ENCODE results near the gene SUPT4H1.
A peak's percentile ranks its signal among the peaks of the same experiment; 100 is the strongest.

SUPT4H1 gene

GRCh38 chr17:58329035-58329809, 22.8 kb downstream of the SUPT4H1 start:
- DNase-seq (ENCODE audit: low read depth, low spot score): no peak
- CTCF ChIA-PET: interaction anchor here (1.5 to 1.9 kb wide), 2 partner anchors 8 to 79 kb away, joined by 4 to 10 read pairs; no protein-coding TSS in a partner anchor
- POLR2A ChIA-PET: no interaction called here
- H3K4me3 ChIP-seq (ENCODE audit: low read depth, low read length): no peak overlapping the region
- TF ChIP-seq, protein P1, sequence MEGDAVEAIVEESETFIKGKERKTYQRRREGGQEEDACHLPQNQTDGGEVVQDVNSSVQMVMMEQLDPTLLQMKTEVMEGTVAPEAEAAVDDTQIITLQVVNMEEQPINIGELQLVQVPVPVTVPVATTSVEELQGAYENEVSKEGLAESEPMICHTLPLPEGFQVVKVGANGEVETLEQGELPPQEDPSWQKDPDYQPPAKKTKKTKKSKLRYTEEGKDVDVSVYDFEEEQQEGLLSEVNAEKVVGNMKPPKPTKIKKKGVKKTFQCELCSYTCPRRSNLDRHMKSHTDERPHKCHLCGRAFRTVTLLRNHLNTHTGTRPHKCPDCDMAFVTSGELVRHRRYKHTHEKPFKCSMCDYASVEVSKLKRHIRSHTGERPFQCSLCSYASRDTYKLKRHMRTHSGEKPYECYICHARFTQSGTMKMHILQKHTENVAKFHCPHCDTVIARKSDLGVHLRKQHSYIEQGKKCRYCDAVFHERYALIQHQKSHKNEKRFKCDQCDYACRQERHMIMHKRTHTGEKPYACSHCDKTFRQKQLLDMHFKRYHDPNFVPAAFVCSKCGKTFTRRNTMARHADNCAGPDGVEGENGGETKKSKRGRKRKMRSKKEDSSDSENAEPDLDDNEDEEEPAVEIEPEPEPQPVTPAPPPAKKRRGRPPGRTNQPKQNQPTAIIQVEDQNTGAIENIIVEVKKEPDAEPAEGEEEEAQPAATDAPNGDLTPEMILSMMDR (IDR thresholded peaks at IDR 0.05; ENCODE audit: insufficient read depth, low read length, missing control alignments): peak; percentile 30

DNA sequence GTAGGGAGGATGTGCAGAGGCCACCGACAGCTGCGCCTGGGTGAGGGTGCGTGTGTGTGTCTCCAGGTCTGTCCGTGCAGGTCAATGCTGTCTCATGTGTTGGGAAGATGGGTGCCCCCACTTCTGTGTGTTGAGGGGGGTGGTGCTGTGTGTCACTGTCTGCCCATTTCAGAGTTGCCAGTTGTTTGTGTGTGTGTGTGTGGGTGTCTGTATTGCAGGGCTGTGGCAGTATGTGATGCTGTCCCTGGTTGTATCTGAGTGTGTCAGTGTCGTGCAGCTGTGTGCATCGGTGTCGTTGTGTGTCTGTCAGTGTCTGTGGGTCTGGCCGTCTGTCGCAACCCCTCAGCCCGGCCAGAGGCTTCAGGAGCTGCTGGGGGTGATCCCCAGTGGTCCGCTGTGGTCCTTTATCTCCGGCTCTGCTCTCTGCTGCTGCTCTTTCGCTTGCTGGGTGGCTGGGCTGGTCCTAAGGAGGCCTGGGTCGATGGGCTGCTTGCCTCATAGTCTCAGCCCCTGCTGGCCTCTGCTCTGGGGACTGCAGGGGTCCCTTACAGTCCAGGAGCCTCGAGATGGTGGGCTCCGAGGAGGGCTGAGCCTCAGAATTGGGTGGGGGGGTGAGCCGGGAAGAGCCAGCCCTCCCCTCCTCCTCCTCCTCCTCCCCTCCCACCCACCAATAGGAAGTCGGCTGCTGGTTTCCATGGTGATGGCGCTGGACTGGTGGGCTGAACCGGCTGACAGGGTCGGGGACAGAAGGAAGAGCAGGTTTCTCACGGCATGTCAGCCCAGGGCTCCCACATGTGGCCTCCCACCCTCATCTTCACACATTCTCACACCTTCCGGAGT, 23.6 kb downstream of the SUPT4H1 start, which contains the start of gene TSPOAP1:
Gene TSPOAP1 (minus strand): TSS at position 601 of the 840 bp plus-strand sequence. CDS start 875 bp downstream, outside the sequence.
- no peak for DNase-seq (ENCODE audit: low read depth, low spot score)
- H3K4me3 ChIP-seq (ENCODE audit: low read depth, low read length): no peak within 1 kb of the TSS
- TF ChIP-seq, protein P1 (IDR thresholded peaks at IDR 0.05; ENCODE audit: insufficient read depth, low read length, missing control alignments): no peak
- ChIA-PET CTCF (interaction anchor here (0.8 to 3.9 kb wide), 4 partner anchors 9 to 79 kb away, joined by 3 to 22 read pairs (median 7); no protein-coding TSS in a partner anchor), POLR2A (interaction anchor here (1.2 to 1.5 kb wide), 2 partner anchors 10 to 23 kb away, joined by 4 to 6 read pairs; partner anchors contain the start of gene SUPT4H1)

DNA sequence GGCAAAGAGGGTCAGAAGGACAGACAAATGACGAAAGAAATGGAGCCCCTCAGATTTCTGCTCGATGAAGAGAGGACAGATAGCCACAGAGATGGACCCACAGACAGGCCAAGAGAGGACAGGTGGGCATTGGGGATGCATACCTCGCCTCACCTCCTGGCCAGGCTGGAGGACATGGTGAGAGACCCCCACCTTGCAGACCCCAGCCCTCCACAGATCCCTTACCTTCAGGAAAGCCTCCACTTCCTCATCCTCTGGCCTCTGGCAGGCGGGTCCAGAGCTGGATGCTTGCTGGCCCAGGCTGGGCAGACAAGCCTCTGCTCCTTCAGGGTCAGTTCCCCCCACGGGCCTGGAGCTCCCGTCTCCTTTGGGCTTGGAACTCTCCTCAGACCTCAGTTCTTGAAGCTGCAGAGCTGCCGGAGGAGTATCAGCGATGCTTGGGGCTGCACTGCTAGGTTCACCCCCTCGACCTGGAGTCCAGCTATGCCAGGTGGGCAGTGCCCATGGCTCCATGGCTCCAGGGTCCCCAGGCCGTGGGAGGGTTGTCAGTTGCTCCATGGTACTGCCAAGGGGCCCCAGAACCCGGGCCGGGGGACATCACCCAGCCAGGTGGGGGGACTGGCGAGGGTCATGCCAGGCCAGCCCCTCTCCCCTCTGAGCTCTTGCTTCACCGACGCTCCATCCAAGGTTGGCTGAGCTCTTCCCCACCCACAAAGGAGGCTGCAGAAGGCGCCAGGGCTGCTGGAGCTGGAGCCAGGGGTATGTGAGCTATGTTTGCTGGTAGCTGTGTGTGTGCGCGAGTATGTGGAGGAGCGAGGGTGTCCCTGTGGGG, 24.4 kb downstream of the SUPT4H1 start:
- no peak overlapping the region for H3K4me3 ChIP-seq (ENCODE audit: low read depth, low read length)
- DNase-seq (ENCODE audit: low read depth, low spot score): no peak
- ChIA-PET POLR2A (interaction anchor here (1.2 to 1.5 kb wide), 2 partner anchors 11 to 24 kb away, joined by 4 to 6 read pairs; partner anchors contain the start of gene SUPT4H1), CTCF (interaction anchor here (0.8 to 3.9 kb wide), 4 partner anchors 10 to 78 kb away, joined by 3 to 22 read pairs (median 7); no protein-coding TSS in a partner anchor)
- TF ChIP-seq, protein P1 (IDR thresholded peaks at IDR 0.05; ENCODE audit: insufficient read depth, low read length, missing control alignments): no peak

GRCh38 chr17:58326609-58327362, 25.2 kb downstream of the SUPT4H1 start:
- H3K4me3 ChIP-seq (ENCODE audit: low read depth, low read length): no peak overlapping the region
- CTCF ChIA-PET: interaction anchor here (1.2 to 3.9 kb wide), 3 partner anchors 10 to 19 kb away, joined by 3 to 22 read pairs (median 10); no protein-coding TSS in a partner anchor
- no peak for DNase-seq (ENCODE audit: low read depth, low spot score)
- POLR2A ChIA-PET: interaction anchor here (0.7 to 1.5 kb wide), 3 partner anchors 12 to 25 kb away, joined by 4 to 6 read pairs (median 4); partner anchors contain the start of gene SUPT4H1
- TF ChIP-seq, protein P1 (IDR thresholded peaks at IDR 0.05; ENCODE audit: insufficient read depth, low read length, missing control alignments): no peak

DNA sequence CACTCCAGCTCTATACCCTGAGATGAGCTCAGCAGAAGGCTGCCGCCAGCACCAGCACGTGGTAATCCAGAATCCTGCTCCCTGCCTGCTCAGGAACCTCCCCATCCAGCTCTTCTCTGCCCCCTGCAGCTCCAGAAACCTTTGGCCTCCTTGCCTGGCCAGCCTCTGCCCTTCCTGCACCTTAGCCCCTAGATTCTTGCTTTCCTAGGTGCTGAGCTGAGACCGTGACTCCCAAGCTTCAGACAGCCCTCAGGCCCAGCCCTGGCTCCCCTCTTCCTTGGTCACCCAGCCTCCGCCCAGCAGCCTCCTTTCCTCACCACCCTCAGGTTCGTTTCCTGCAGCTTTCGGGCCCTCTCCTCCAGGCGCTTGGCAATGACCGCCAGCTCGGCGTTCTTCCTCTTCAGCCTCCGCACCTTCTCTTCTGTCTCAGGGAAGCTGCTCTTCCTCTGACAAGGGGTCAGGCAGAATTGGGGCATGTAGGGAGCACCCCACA, 26.0 kb downstream of the SUPT4H1 start:
- CTCF ChIA-PET: interaction anchor here (1.0 to 3.9 kb wide), 4 partner anchors 8 to 19 kb away, joined by 3 to 22 read pairs (median 6); no protein-coding TSS in a partner anchor
- H3K4me3 ChIP-seq (ENCODE audit: low read depth, low read length): no peak overlapping the region
- POLR2A ChIA-PET: interaction anchor here (0.7 to 1.5 kb wide), 3 partner anchors 12 to 25 kb away, joined by 4 read pairs; no protein-coding TSS in a partner anchor
- DNase-seq (ENCODE audit: low read depth, low spot score): no peak
- TF ChIP-seq, protein P1 (IDR thresholded peaks at IDR 0.05; ENCODE audit: insufficient read depth, low read length, missing control alignments): no peak

Data from AG04449 (cell line).